Stimulated activated effector memory CD8-positive, alpha-beta T cell treated with anti-CD3 and anti-CD28 coated beads, Interleukin-12 subunit alpha, Interleukin-12 subunit beta, amount 100 ng/mL, for 72 hours (primary cell): Measurements from ENCODE around the gene EZH2.

Experiments
- ATAC-seq: fragments of 150-1000 bp; cut with Tn5 transposase; 2 replicates; pipeline ENCODE4 v1.10.0; 2021
- DNase-seq, 2 donors: peaks; one replicate each; pipeline ENCODE4 v3.0.0; 2021 to 2022; ENCODE audit warnings: low spot score in 2 of 2
- H3K27ac Mint-ChIP-seq: one replicate; pipeline ENCODE4 v1.8.0; 2022; ENCODE audit warnings: mild to moderate bottlenecking, mixed read lengths
- H3K36me3 Mint-ChIP-seq: one replicate; pipeline ENCODE4 v1.8.0; 2022; ENCODE audit warnings: mild to moderate bottlenecking, mixed read lengths
- H3K4me1 Mint-ChIP-seq: one replicate; pipeline ENCODE4 v1.8.0; 2022; ENCODE audit warnings: mixed read lengths
- H3K4me3 Mint-ChIP-seq: one replicate; pipeline ENCODE4 v1.8.0; 2022; ENCODE audit warnings: mild to moderate bottlenecking, mixed read lengths
- H3K9me3 Mint-ChIP-seq: one replicate; pipeline ENCODE4 v1.8.0; 2022; ENCODE audit warnings: mixed read lengths

EZH2 gene

GRCh38 chr7:148882192-148882591, 1.9 kb downstream of the EZH2 start:
- ATAC-seq = no peak
- no peaks in the 10 kb centered on the region for H3K9me3 Mint-ChIP-seq
- DNase-seq = no peak
- peaks cover 20% of the 10 kb centered on the region for H3K4me1 Mint-ChIP-seq
- H3K36me3 Mint-ChIP-seq = peaks cover 37% of the 10 kb centered on the region
- H3K27ac Mint-ChIP-seq = peak overlapping the region; percentile 95
- peak overlapping the region; percentile 85 for H3K4me3 Mint-ChIP-seq

GRCh38 chr7:148878317-148878716, 5.8 kb downstream of the EZH2 start:
- H3K4me1 Mint-ChIP-seq = peaks cover 24% of the 10 kb centered on the region
- no peak overlapping the region for H3K4me3 Mint-ChIP-seq
- ATAC-seq = no peak
- H3K9me3 Mint-ChIP-seq = no peaks in the 10 kb centered on the region
- peaks cover 11% of the 10 kb centered on the region for H3K36me3 Mint-ChIP-seq
- H3K27ac Mint-ChIP-seq = no peak overlapping the region
- no peak for DNase-seq

- peaks cover 24% of the 10 kb centered on the region for H3K4me1 Mint-ChIP-seq
- no peak overlapping the region for H3K4me3 Mint-ChIP-seq
- peak; percentile 49 for ATAC-seq
- H3K36me3 Mint-ChIP-seq = peaks cover 5% of the 10 kb centered on the region
- H3K27ac Mint-ChIP-seq = no peak overlapping the region
- H3K9me3 Mint-ChIP-seq = no peaks in the 10 kb centered on the region
- DNase-seq = no peak
These were observed 6.6 kb downstream of the EZH2 start for GRCh38 chr7:148877517-148877916.

- ATAC-seq (no peak), DNase-seq (no peak)
- Mint-ChIP-seq H3K4me3 (no peak overlapping the region), H3K36me3 (peaks cover 6% of the 10 kb centered on the region), H3K4me1 (peaks cover 19% of the 10 kb centered on the region), H3K9me3 (peaks cover 9% of the 10 kb centered on the region), H3K27ac (no peak overlapping the region)
These were observed 11.9 kb downstream of the EZH2 start for GRCh38 chr7:148872188-148872587.

GRCh38 chr7:148871551-148871950, 12.5 kb downstream of the EZH2 start:
- no peak for ATAC-seq
- Mint-ChIP-seq H3K27ac (no peak overlapping the region), H3K4me1 (peaks cover 19% of the 10 kb centered on the region), H3K36me3 (peaks cover 6% of the 10 kb centered on the region), H3K4me3 (no peak overlapping the region), H3K9me3 (peaks cover 9% of the 10 kb centered on the region)
- no peak for DNase-seq

GRCh38 chr7:148871030-148871429, 13.1 kb downstream of the EZH2 start:
- Mint-ChIP-seq H3K36me3 (peaks cover 6% of the 10 kb centered on the region), H3K27ac (no peak overlapping the region), H3K4me1 (peaks cover 19% of the 10 kb centered on the region), H3K9me3 (peaks cover 9% of the 10 kb centered on the region), H3K4me3 (no peak overlapping the region)
- peak; percentile 79 for ATAC-seq
- DNase-seq = no peak

- Mint-ChIP-seq H3K27ac (no peak overlapping the region), H3K4me3 (no peak overlapping the region), H3K4me1 (peaks cover 14% of the 10 kb centered on the region), H3K36me3 (peaks cover 6% of the 10 kb centered on the region), H3K9me3 (peaks cover 9% of the 10 kb centered on the region)
- DNase-seq (no peak), ATAC-seq (no peak)
These were observed 15.8 kb downstream of the EZH2 start for GRCh38 chr7:148868378-148868674.

- ATAC-seq (no peak), DNase-seq (no peak)
- H3K36me3 Mint-ChIP-seq = peaks cover 6% of the 10 kb centered on the region
- peaks cover 17% of the 10 kb centered on the region for H3K4me1 Mint-ChIP-seq
- no peak overlapping the region for H3K27ac Mint-ChIP-seq
- H3K9me3 Mint-ChIP-seq = peaks cover 9% of the 10 kb centered on the region
- H3K4me3 Mint-ChIP-seq = no peak overlapping the region
These were observed 16.3 kb downstream of the EZH2 start for GRCh38 chr7:148867596-148868377.

- DNase-seq = no peak
- Mint-ChIP-seq H3K4me3 (no peak overlapping the region), H3K27ac (no peak overlapping the region), H3K4me1 (peaks cover 17% of the 10 kb centered on the region), H3K9me3 (peaks cover 9% of the 10 kb centered on the region), H3K36me3 (peaks cover 2% of the 10 kb centered on the region)
- no peak for ATAC-seq
These were observed 17.7 kb downstream of the EZH2 start for GRCh38 chr7:148866362-148866761.

GRCh38 chr7:148865283-148865682, 18.8 kb downstream of the EZH2 start:
- Mint-ChIP-seq H3K36me3 (no peaks in the 10 kb centered on the region), H3K4me1 (peaks cover 17% of the 10 kb centered on the region), H3K9me3 (peaks cover 9% of the 10 kb centered on the region), H3K4me3 (no peak overlapping the region), H3K27ac (no peak overlapping the region)
- DNase-seq (no peak), ATAC-seq (no peak)

- peaks cover 8% of the 10 kb centered on the region for H3K9me3 Mint-ChIP-seq
- ATAC-seq (no peak), DNase-seq (no peak)
- no peaks in the 10 kb centered on the region for H3K36me3 Mint-ChIP-seq
- H3K27ac Mint-ChIP-seq = no peak overlapping the region
- no peak overlapping the region for H3K4me3 Mint-ChIP-seq
- peaks cover 26% of the 10 kb centered on the region for H3K4me1 Mint-ChIP-seq
These were observed 20.8 kb downstream of the EZH2 start for GRCh38 chr7:148863324-148863723.

- H3K36me3 Mint-ChIP-seq = no peaks in the 10 kb centered on the region
- no peak for ATAC-seq
- no peak overlapping the region for H3K27ac Mint-ChIP-seq
- no peaks in the 10 kb centered on the region for H3K9me3 Mint-ChIP-seq
- H3K4me3 Mint-ChIP-seq = no peak overlapping the region
- peaks cover 18% of the 10 kb centered on the region for H3K4me1 Mint-ChIP-seq
- DNase-seq = no peak
These were observed 21.6 kb downstream of the EZH2 start for GRCh38 chr7:148862481-148862880.

- Mint-ChIP-seq H3K27ac (peak overlapping the region; percentile 9), H3K36me3 (peaks cover 5% of the 10 kb centered on the region), H3K4me3 (no peak overlapping the region), H3K9me3 (no peaks in the 10 kb centered on the region), H3K4me1 (peaks cover 30% of the 10 kb centered on the region)
- no peak for ATAC-seq
- DNase-seq = no peak
These were observed 25.6 kb downstream of the EZH2 start for GRCh38 chr7:148858489-148858888.

- ATAC-seq = peak; percentile 99
- Mint-ChIP-seq H3K4me3 (peak overlapping the region; percentile 55), H3K9me3 (no peaks in the 10 kb centered on the region), H3K36me3 (peaks cover 5% of the 10 kb centered on the region), H3K27ac (peak overlapping the region; percentile 68), H3K4me1 (peaks cover 35% of the 10 kb centered on the region)
- DNase-seq = no peak
These were observed 27.2 kb downstream of the EZH2 start for GRCh38 chr7:148856891-148857290.

GRCh38 chr7:148856578-148856881, 27.6 kb downstream of the EZH2 start:
- DNase-seq (no peak), ATAC-seq (no peak)
- Mint-ChIP-seq H3K27ac (peak overlapping the region; percentile 68), H3K36me3 (peaks cover 5% of the 10 kb centered on the region), H3K9me3 (no peaks in the 10 kb centered on the region), H3K4me3 (peak overlapping the region; percentile 55), H3K4me1 (peaks cover 35% of the 10 kb centered on the region)

- ATAC-seq (no peak), DNase-seq (no peak)
- H3K27ac Mint-ChIP-seq = no peak overlapping the region
- H3K36me3 Mint-ChIP-seq = peaks cover 5% of the 10 kb centered on the region
- H3K4me1 Mint-ChIP-seq = peaks cover 35% of the 10 kb centered on the region
- no peak overlapping the region for H3K4me3 Mint-ChIP-seq
- H3K9me3 Mint-ChIP-seq = no peaks in the 10 kb centered on the region
These were observed 29.1 kb downstream of the EZH2 start for GRCh38 chr7:148854983-148855382.

- Mint-ChIP-seq H3K4me3 (no peak overlapping the region), H3K4me1 (peaks cover 31% of the 10 kb centered on the region), H3K27ac (no peak overlapping the region), H3K9me3 (no peaks in the 10 kb centered on the region), H3K36me3 (peaks cover 5% of the 10 kb centered on the region)
- DNase-seq (no peak), ATAC-seq (no peak)
These were observed 31.8 kb downstream of the EZH2 start for GRCh38 chr7:148852272-148852671.
